Muscle layer of duodenum (tissue), 2 donors: ENCODE measurements around the gene GFPT1.

Experiments used
- H3K27ac ChIP-seq: one replicate; pipeline ENCODE4 v1.7.0; 2013; ENCODE audit warnings: mild to moderate bottlenecking, low read length
- H3K27me3 ChIP-seq: one replicate; pipeline ENCODE4 v1.7.0; 2013; ENCODE audit warnings: low read depth, mild to moderate bottlenecking, control low read depth, low read length
- H3K36me3 ChIP-seq, 2 donors: one replicate each; pipeline ENCODE4 v1.7.0; 2013; ENCODE audit warnings: low read length in 2 of 2, control low read depth in 1 of 2, mild to moderate bottlenecking in 1 of 2; ENCODE audit not compliant: insufficient read depth in 2 of 2, control insufficient read depth in 1 of 2
- H3K4me1 ChIP-seq, 2 donors: one replicate each; pipeline ENCODE4 v1.7.0; 2013; ENCODE audit warnings: low read length in 2 of 2, mild to moderate bottlenecking in 2 of 2, control low read depth in 1 of 2, moderate library complexity in 1 of 2; ENCODE audit not compliant: insufficient read depth in 2 of 2, control insufficient read depth in 1 of 2
- H3K4me3 ChIP-seq, 2 donors: one replicate each; pipeline ENCODE4 v1.7.0; 2013; ENCODE audit warnings: low read length in 2 of 2, low read depth in 1 of 2, mild to moderate bottlenecking in 1 of 2
- H3K9me3 ChIP-seq, 2 donors: one replicate each; pipeline ENCODE4 v1.7.0; 2013; ENCODE audit warnings: low read length in 2 of 2, control low read depth in 1 of 2, mild to moderate bottlenecking in 1 of 2; ENCODE audit not compliant: control insufficient read depth in 1 of 2
- donor health status: healthy.

Gene GFPT1

DNA sequence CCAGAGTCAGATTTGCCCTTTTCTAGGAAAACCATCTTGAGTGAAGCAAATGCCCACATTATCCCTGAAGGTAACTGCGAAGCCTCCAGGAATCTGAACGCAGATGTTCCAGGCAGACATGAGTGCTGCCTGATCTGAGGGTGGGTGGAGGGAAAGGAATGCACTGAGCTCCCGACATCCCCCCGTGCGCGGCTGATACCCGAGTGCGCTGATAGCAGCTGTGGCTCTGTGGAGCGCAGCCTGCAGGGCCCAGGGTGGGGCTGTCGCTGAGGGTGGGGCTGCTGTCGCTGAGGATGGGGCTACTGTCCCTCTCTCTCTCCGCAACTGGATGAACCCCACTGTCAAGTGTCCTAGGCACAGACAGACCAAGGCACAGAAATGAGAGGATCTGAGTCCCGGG is 82.4 kb downstream of the GFPT1 start:
- Histone ChIP-seq H3K4me1 (peaks cover 4 to 21% of the 10 kb centered on the region in 2 donors), H3K36me3 (no peaks in the 10 kb centered on the region), H3K9me3 (peaks cover 0 to 5% of the 10 kb centered on the region in 2 donors), H3K27ac (no peak overlapping the region), H3K4me3 (no peak overlapping the region), H3K27me3 (no peaks in the 10 kb centered on the region)

DNA sequence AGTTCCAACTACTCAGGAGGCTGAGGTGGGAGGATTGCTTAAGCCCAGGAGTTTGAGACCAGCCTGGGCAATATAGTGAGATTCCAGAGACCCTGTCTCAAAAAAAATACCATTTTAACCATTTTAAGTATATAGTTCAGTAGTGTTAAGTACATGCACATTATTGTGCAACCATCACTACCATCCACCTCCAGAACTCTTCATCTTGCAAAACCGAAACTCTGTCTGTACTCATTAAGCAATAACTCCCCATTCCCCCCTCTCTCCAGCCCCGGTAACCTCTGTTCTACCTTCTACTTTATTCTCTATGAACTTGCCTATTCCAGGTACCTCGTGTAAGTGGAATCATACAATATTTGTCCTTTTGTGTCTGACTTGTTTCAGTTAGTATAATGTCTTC is 86.4 kb downstream of the GFPT1 start:
- H3K4me1 ChIP-seq = no peaks in the 10 kb centered on the region
- no peak overlapping the region for H3K27ac ChIP-seq
- H3K9me3 ChIP-seq = peaks cover 0 to 5% of the 10 kb centered on the region in 2 donors
- H3K27me3 ChIP-seq = no peaks in the 10 kb centered on the region
- H3K4me3 ChIP-seq = no peak overlapping the region
- no peaks in the 10 kb centered on the region for H3K36me3 ChIP-seq

DNA sequence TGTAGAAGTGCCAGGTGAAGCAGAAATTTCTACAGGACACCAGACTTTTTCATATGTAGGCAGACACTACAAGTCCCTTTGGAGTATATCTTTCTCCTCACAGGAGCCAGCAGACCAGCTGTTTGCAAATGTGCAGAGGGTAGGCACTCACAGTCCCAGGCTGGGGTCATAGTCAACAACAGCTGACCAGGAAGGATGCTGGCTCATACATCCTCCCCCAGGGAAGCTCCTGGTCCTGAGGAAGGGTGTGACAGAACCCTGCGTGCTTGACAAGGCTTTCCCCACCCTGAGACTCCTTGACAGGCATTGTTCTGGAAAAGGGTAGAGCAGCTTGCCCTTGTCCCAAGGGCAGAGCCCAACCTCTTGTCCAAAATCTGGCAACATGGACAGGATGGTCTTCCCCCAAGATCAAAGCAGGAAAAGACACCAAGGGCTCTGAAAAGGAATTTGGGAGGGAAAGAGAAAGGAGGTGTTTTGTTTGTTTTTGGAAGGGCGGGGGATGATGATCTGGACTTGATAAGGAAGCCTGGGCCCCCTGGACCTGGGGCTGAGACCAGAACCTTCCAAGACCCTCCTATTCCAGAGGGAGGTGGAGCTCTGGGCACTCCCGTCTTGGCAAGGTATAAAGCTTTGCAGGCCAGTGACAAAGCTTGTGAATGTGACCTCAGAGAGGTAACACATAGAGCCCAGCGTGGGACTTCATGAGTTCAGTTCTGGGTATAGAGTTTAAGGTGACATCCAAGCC is 87.1 kb downstream of the GFPT1 start:
- no peaks in the 10 kb centered on the region for H3K4me1 ChIP-seq
- H3K4me3 ChIP-seq = no peak overlapping the region
- H3K27me3 ChIP-seq = no peaks in the 10 kb centered on the region
- no peaks in the 10 kb centered on the region for H3K36me3 ChIP-seq
- H3K9me3 ChIP-seq = peaks cover 0 to 5% of the 10 kb centered on the region in 2 donors
- no peak overlapping the region for H3K27ac ChIP-seq

DNA sequence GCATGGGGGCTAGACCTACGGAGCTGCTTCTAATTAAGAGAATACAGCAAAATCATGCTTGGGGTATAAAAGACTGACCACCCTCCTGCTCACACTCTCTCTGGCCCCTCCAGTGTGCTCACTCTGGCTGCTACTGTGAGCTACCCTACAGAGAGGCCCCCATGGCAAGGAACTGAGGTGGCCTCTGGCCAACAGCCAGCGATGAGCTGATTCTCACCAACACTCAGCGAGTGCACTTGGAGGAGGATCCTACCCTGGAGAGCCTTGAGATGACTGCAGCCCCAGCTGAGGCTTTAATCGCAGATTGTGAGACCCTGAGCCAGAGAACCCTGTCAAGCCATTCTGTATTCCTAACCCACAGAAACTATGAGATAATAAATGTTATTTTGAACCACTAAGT is 88.2 kb downstream of the GFPT1 start:
- H3K9me3 ChIP-seq = peaks cover 0 to 2% of the 10 kb centered on the region in 2 donors
- no peak overlapping the region for H3K27ac ChIP-seq
- no peaks in the 10 kb centered on the region for H3K4me1 ChIP-seq
- no peaks in the 10 kb centered on the region for H3K36me3 ChIP-seq
- no peaks in the 10 kb centered on the region for H3K27me3 ChIP-seq
- H3K4me3 ChIP-seq = no peak overlapping the region

DNA sequence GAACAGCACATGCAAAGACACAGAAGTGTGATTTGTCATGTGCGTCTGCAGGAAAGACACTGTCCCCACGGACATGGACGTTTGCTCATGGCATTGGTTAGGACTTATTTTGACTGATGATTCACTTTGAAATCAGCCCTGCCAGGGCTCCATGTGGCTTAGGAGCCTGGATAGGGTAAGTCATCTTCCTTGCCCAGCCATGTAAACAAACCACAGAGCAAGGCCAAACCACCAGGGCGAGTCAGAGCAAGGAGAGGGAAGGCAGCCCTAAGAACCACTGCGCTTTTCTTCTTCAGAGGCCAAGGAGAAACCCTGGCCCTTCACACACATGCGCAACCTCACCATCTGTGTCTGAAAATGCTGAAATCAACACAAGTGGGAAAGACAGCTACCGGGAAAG is 88.8 kb downstream of the GFPT1 start:
- H3K4me3 ChIP-seq = no peak overlapping the region
- no peaks in the 10 kb centered on the region for H3K9me3 ChIP-seq
- H3K27me3 ChIP-seq = no peaks in the 10 kb centered on the region
- H3K27ac ChIP-seq = no peak overlapping the region
- H3K36me3 ChIP-seq = no peaks in the 10 kb centered on the region
- no peaks in the 10 kb centered on the region for H3K4me1 ChIP-seq

DNA sequence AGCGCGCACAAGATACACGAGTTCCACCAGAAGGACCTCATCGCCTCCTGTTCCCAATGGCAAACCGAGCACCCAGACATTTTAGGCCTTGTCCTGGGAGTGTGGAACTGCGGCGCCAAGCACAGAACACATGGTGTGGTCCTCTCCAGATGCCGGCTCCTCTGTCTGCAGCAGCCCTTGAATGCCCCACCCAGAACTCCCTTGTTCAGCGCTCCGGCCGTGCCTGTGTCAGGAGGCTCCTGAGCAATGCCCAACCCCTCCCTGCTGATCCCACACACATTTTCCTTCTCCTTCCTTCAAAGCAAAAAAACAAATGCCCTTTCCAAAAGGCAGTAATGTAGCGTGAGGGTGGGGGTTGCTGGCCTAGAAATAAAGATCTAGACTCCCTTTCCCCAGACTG is 89.8 kb downstream of the GFPT1 start:
- Histone ChIP-seq H3K27me3 (no peaks in the 10 kb centered on the region), H3K27ac (no peak overlapping the region), H3K4me3 (no peak overlapping the region), H3K36me3 (no peaks in the 10 kb centered on the region), H3K9me3 (no peaks in the 10 kb centered on the region), H3K4me1 (no peaks in the 10 kb centered on the region)

DNA sequence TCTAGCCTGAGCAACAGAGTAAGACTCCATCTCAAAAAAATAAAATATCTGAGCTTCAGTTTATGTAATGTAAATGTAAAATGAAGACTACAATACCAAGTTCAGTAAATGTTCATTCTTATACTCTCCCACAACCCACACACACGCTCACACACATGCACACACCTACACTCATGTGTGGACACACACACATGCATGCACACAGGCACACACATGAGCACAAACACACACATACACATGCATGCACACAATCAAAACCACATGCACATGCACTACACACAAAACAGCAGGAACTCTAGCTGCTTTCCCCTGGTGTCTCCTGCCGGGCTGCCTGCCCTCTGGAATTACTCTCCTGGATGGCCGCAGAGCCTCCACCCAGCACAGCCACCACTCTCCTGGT is 90.6 kb downstream of the GFPT1 start:
- peaks cover 0 to 5% of the 10 kb centered on the region in 2 donors for H3K4me1 ChIP-seq
- H3K4me3 ChIP-seq = no peak overlapping the region
- no peaks in the 10 kb centered on the region for H3K27me3 ChIP-seq
- H3K27ac ChIP-seq = no peak overlapping the region
- H3K9me3 ChIP-seq = no peaks in the 10 kb centered on the region
- no peaks in the 10 kb centered on the region for H3K36me3 ChIP-seq

DNA sequence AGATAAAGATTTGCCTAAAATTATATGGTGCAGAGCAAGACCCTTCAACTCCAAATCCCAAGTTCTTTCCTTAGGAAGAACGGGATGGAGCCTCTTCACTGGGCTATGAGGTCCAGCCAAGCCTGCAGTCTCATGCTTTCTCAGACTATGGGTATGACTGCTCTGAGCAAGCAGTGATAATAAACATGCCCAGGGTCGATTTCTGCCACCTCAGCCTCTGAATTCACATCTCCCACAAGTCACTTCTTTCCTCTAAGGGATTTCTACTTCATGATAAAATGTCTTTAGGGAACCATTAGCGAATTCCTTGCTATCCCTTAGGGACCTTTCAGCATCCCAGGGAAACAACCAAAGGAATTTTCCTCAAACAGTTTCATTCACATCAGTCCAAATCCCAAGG is 94.8 kb downstream of the GFPT1 start:
- peaks cover 4 to 15% of the 10 kb centered on the region in 2 donors for H3K4me1 ChIP-seq
- H3K27ac ChIP-seq = no peak overlapping the region
- no peaks in the 10 kb centered on the region for H3K9me3 ChIP-seq
- no peaks in the 10 kb centered on the region for H3K27me3 ChIP-seq
- no peak overlapping the region for H3K4me3 ChIP-seq
- no peaks in the 10 kb centered on the region for H3K36me3 ChIP-seq

DNA sequence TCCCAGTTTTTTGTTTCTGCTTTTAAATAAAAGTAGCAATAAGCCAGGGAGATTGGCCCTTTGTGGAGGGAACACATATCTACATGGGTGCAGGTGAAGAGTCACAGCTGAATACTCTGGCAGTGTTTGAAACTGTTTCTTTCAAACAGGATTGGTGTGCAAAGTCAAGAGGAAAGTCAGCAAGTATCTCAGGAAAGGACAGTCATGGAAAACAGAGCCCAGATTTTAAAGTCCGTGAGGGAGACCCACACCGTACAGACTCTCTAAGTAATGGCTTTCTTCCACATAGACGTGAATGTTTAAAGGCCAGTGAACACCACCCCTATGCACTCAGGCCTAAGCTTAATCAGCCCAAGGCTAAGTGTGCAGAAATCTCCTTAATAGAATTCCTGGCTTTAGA is 95.3 kb downstream of the GFPT1 start:
- Histone ChIP-seq H3K9me3 (no peaks in the 10 kb centered on the region), H3K27ac (no peak overlapping the region), H3K4me3 (no peak overlapping the region), H3K36me3 (no peaks in the 10 kb centered on the region), H3K27me3 (no peaks in the 10 kb centered on the region), H3K4me1 (peaks cover 4 to 15% of the 10 kb centered on the region in 2 donors)

DNA sequence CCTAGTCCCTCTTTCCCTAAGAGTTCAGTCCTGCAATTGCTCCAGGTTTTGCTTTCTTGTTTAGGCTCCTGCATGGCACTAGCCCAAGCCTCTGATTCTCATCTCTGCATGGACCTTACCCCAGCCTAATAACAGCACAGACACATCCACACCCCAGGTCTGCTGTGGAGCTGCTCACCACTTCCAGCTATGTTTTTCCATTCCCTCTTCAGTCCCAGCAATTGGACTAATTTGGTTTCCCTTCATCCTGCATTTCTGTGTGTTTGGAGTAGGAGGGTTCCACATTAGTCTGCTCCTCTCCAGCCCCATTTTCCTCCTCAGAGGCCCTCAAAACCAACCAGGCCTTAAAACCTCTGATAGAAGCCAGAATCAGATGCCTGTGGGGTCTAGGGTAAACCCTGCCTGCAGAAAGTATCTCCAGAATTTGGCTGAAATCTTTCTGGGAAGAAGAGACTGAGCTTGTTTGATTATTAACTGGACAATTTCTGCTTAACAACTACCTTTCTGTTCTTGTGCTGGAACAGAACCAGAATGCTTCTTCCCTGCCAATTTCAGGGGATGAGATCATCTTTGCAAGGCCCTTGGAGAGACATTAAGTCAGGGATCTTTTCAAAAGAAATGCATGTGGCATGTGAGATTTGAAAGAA is 95.9 kb downstream of the GFPT1 start:
- peaks cover 4 to 15% of the 10 kb centered on the region in 2 donors for H3K4me1 ChIP-seq
- no peak overlapping the region for H3K27ac ChIP-seq
- H3K4me3 ChIP-seq = no peak overlapping the region
- no peaks in the 10 kb centered on the region for H3K27me3 ChIP-seq
- no peaks in the 10 kb centered on the region for H3K36me3 ChIP-seq
- H3K9me3 ChIP-seq = no peaks in the 10 kb centered on the region

DNA sequence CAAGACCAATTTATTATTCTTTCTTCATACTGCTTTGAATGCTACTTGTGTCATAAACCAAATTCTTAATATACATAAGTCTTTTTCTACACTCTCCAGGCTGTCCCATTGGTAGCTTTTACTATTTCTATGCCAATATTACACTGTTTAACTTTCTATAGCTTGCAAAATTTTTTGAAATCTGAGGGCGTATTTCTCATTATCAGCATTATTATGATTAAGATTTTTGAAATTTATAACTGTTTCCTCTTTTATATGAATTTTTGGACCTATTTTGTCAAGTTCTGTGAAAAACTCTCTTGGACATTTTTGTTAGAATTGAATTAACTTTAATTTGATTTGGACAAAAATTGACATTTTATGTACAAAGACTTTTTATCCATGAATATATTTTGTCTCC is 98.6 kb downstream of the GFPT1 start:
- Histone ChIP-seq H3K4me3 (no peak overlapping the region), H3K9me3 (no peaks in the 10 kb centered on the region)

DNA sequence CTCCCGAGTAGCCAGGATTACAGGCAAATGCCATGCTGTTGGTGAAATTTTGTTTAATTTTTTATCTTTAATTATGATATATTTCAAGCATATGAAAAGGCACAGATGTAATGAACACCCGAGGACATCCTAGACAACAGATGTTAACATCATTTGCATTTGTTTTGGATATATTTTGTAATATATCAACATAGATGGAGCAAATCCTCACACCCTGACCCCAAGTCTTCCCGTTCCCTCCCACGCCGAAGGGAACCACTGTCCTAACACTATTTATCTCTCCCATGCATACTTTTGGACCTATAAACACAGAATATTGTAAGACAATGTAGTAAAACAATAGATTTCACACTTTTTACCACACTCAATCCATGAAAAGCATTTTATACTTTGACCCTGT is 99.5 kb downstream of the GFPT1 start:
- Histone ChIP-seq H3K9me3 (no peaks in the 10 kb centered on the region), H3K4me1 (peaks cover 4 to 15% of the 10 kb centered on the region in 2 donors), H3K27me3 (no peaks in the 10 kb centered on the region), H3K4me3 (no peak overlapping the region), H3K27ac (no peak overlapping the region), H3K36me3 (no peaks in the 10 kb centered on the region)

More for the DNA sequence above, 98.6 kb downstream of the GFPT1 start:
- Histone ChIP-seq H3K4me1 (peaks cover 4 to 15% of the 10 kb centered on the region in 2 donors), H3K27me3 (no peaks in the 10 kb centered on the region), H3K27ac (no peak overlapping the region), H3K36me3 (no peaks in the 10 kb centered on the region)
